ENCODE results near the gene CCT7.

Gene CCT7

DNA sequence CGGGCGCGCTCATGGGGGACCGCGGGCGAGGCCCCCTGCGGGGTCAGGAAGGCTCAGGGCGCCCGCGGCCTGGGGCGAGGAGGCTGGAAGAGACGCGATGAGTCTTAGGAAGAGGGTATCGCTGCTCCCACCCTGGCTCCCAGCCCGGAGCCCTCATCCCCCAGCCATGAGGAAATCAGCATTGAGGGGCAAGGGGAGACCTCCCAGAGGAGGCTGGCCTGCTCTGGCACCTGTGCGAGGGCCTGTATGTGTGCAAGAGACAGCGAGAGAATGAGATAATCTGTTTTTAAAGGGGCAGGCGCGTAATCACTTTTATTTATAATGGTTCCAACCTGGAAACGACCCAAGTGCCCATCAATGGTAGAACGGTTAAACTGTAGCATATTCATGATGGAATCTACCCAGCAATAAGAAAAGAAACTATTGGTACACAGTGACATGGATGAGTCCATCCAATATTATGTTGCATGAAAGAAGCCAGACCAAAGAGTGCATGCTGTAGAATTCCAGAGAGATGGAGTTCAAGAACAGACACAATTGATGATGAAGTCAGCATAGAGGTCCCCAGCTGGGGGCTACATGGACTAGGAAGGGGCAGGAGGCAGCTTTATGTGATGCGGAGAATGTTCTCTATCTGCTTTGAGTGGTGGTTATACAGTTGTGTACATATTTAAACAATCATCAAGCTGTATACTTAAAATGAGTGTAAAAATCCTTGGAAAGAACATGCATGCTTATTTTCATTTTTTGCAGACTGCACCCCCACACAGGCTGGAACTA lies 35.8 kb downstream of the CCT7 start:
- no peak for DNase-seq

- no peak for DNase-seq
Observed at GRCh38 chr2:73272270-73272669, 38.2 kb downstream of the CCT7 start.

- DNase-seq: no peak
Observed at GRCh38 chr2:73279852-73280251, 45.7 kb downstream of the CCT7 start.

GRCh38 chr2:73281244-73281643 lies 47.1 kb downstream of the CCT7 start:
- no peak for DNase-seq

DNA sequence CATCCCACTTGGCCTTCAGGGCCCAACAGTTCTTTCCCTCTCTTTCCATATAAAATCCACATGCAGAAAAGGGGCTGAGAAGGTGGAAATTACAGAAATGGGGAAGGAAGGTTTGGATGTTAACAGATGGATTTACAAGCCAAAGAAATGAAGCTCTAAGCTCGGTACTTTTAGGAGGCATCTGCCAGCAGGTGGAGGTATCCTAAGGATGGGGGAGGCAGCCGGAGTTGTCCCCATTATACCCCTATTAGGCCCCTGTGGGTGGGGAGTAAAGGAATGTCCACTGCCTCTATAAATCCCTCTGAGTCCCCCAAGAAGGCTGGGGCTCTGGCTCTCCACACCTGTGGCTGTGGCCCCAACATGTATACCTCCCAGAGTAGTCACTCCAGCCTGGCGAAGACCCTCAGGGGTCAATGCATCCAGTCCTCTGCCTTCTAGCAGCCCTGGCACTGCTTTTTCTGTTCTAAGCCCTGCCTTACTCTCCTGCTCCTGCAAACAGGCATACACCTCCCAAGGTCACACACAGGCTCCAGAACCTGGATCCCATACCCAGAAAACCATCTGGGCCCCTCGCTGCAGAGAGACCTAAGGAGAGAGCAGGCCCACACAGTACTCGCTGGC lies 48.9 kb downstream of the CCT7 start:
- DNase-seq: no peak

DNA sequence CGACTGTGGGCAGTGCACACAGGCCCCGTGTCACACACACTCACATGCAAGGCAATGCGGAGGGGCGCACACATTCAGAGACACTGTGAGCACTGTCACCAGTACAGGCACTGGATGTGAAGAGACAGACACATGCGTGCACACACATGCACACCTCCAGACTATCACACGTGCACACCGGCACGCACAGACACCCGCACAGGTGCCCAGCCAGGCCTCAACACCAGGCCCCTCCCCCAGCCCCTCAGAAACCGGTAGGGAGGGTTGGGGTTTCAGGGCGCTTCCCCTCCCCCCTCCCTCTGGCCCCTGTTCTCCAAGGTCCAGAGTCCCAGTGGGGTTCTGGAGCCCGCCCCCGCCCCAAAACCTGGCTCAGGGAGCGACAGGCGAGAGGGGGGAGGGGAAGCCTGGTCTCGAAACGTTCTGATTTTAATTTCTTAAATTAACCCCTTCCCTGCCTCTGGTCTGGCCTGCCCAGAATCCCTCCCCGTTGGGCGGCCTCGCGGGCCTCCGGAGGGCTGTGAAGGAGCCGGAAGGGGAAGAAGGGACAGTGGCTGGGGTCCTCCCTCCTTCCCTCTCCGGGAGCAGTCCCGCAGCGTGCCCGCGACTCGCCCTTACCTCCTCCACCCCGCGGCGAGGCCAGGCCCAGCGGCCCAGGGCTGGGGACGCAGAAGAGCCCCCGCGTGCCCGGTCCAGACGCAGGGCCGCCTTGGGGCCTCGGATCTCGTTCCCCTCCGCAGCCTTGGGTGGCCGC lies 49.6 kb downstream of the CCT7 start:
- no peak for DNase-seq

DNA sequence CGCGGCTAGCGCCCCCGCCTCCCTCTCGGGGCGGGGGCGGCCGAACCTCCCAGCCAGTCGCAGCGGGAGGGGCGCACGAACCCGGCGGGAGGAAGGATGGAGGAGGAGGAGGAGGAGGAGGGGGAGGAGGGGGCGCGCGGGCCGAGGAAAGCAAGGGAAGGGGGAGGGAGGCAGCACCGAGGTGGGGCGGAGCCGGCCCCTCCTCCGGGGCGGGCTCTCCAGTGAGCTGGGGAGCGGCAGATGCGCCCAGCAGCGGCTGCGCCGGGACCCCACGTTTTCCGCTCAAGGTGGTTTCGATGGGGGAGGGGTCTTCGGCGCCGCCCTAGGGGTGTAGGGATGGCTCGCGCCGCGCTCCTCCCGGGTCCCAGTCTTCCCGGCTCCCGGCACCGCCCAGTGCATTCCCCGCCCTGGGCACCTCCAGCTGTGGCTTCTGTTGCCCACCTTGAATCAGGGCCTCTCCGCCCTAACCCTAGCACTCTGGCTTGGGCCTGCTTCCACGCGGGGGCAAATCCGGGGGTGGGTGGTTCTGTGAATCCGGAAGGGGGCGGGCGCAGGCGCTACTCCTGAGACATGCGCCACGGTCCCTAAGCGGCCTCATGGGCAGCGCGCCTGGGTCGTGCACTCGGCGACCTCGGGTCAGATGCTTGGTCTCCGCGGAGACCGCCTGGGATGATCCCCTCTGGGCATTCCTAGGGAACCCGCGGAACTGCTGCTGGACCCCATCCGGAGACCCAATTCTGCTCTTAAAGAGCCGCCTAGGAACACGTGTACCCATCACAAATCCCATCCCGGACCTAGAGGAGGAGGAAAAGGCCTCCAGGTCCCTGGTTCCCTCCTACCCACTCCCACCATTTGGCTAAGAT lies 50.4 kb downstream of the CCT7 start, which contains the start of gene FBXO41:
TSS of gene FBXO41 (minus strand) at position 183 of the 863 bp plus-strand sequence. CDS start 14,848 bp downstream, outside the sequence.
- DNase-seq: peak in 1 of 2 experiments; percentile 20

DNA sequence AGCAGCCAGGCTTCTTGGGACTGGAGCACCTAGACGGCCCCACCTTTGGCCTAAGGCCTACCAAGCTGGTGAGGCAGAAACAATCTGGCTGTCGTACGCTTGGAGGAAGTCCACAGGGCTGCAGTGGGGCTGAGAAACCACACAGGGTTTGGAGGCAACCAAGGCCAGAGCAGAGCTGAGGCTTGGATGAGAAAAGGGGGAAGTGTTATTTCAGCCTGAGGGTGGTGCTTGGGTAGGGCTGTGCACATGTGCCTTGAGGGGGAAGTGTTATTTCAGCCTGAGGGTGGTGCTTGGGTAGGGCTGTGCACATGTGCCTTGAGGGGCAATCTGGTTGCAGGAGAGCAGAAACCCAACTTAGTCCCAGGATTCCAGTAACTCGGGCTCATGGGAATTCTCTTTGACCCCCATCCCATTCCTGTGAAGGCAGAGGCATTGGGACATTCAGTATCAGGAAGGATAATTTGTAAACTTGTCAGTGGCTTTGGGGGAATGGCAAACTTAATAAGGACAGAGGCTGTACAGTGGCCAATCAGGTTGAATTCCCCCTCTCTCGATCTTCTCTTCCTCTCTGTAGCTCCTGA lies 51.1 kb downstream of the CCT7 start:
- no peak for DNase-seq

- no peak for DNase-seq
Observed at GRCh38 chr2:73286134-73286655, 52.1 kb downstream of the CCT7 start.

GRCh38 chr2:73289304-73289703 lies 55.2 kb downstream of the CCT7 start:
- peak in 1 of 2 experiments; percentile 16 for DNase-seq

DNA sequence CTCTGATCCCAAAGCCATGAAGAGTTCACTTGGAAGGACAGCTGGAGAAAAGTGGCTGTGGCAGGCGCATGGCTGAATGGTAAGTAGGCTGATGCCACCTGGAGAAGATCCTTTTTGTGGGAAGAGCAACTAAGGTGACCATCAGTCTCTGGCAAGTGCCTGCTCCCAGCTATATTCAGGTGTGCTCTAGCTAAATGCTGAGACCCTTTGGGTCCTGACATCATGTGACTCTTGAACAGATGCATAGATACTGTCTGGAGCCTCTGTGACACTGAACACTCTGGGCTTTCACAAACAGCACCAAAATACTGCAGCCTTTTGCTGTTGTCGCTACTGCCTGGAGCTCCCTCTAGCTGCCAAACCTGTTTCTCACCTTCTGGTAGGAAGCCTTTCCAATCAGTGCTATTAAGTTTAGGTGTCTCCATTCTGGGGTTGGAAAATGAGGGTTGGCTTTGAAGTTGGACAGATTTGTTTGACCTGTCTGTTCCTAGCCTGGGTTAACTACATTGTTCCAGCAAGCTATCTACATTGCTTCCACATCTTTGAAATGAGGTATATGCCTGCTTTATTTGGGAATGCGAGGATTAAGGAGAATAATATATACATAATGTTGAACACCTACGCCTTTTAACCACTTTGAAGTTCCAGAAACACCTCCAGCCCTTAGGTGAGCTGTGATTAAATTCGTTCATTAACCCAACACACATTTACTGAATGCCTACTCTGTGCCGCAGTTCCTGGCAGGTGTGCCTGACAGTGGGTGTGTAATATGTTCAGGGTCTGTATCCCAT lies 56.1 kb downstream of the CCT7 start:
- DNase-seq: peak; percentile 38 to 59

- no peak for DNase-seq
Observed at GRCh38 chr2:73291093-73291460, 57.0 kb downstream of the CCT7 start.

GRCh38 chr2:73291461-73292315 lies 57.6 kb downstream of the CCT7 start:
- DNase-seq: no peak

- no peak for DNase-seq
Observed at GRCh38 chr2:73292316-73292905, 58.3 kb downstream of the CCT7 start.

GRCh38 chr2:73292906-73293533 lies 58.9 kb downstream of the CCT7 start:
- no peak for DNase-seq

- peak; percentile 75 to 80 for DNase-seq
Observed at GRCh38 chr2:73293534-73294171, 59.5 kb downstream of the CCT7 start, which contains the start of gene EGR4. Gene EGR4, minus strand, starts transcription at chr2:73293548. Its CDS starts 231 bp downstream, at chr2:73293317.

- DNase-seq: no peak
Observed at GRCh38 chr2:73294239-73294638, 60.1 kb downstream of the CCT7 start.

GRCh38 chr2:73295751-73296400 lies 61.8 kb downstream of the CCT7 start:
- DNase-seq: no peak
